CD4-positive, alpha-beta memory T cell (primary cell): ENCODE data around the gene CPN2. TPM values are rescaled to one million over a fixed set of nuclear protein-coding genes. Genes with fewer than 3 reads are reported as not detected.

Experiments
- CTCF ChIA-PET: fragments of 350-600 bp; sonication (Branson Sonifier 250); formaldehyde crosslinking; loops from one replicate; lab custom pipeline; 2021; ENCODE audit warnings: inconsistent platforms; ENCODE audit not compliant: partially characterized antibody; lab: Charles Lee
- POLR2A ChIA-PET: fragments of 350-600 bp; sonication (Branson Sonifier 250); formaldehyde crosslinking; loops from one replicate; lab custom pipeline; 2021; ENCODE audit not compliant: partially characterized antibody; lab: Charles Lee
- DNase-seq, 5 donors: peaks; one replicate each; pipeline versions ENCODE4 v3.0.0 to v3.0.0-alpha.2; 2020 to 2022; ENCODE audit warnings: mixed read lengths in 1 of 5
- H3K27ac ChIP-seq: one replicate; pipeline ENCODE4 v1.7.0; 2013; ENCODE audit warnings: low read depth, low read length
- H3K27me3 ChIP-seq: 2 replicates; pipeline ENCODE4 v1.7.0; 2013; ENCODE audit warnings: mild to moderate bottlenecking, low read length, moderate library complexity; ENCODE audit not compliant: insufficient read depth
- H3K36me3 ChIP-seq: 2 replicates; pipeline ENCODE4 v1.7.0; 2013; ENCODE audit warnings: mild to moderate bottlenecking, low read length, moderate library complexity; ENCODE audit not compliant: insufficient read depth
- H3K4me1 ChIP-seq: 2 replicates; pipeline ENCODE4 v1.7.0; 2013; ENCODE audit warnings: mild to moderate bottlenecking, low read length, moderate library complexity; ENCODE audit not compliant: insufficient read depth
- H3K4me3 ChIP-seq, 2 donors: one replicate each; pipeline ENCODE4 v1.7.0; 2013; ENCODE audit warnings: low read length in 2 of 2, mild to moderate bottlenecking in 1 of 2
- H3K9me3 ChIP-seq, 2 donors: one replicate each; pipeline ENCODE4 v1.7.0; 2013; ENCODE audit warnings: low read length in 2 of 2, control low read depth in 1 of 2; ENCODE audit not compliant: control insufficient read depth in 1 of 2
- H3K27ac Mint-ChIP-seq, 7 donors: one replicate each; pipeline ENCODE4 v1.8.0; 2020 to 2021; ENCODE audit warnings: mixed read lengths in 7 of 7, mild to moderate bottlenecking in 6 of 7, inconsistent platforms in 3 of 7, moderate library complexity in 3 of 7
- H3K27me3 Mint-ChIP-seq, 2 donors: one replicate each; pipeline ENCODE4 v1.8.0; 2020 to 2021; ENCODE audit warnings: mixed read lengths in 2 of 2
- H3K36me3 Mint-ChIP-seq, 2 donors: one replicate each; pipeline ENCODE4 v1.8.0; 2020 to 2021; ENCODE audit warnings: mixed read lengths in 2 of 2, inconsistent platforms in 1 of 2, mild to moderate bottlenecking in 1 of 2
- H3K4me1 Mint-ChIP-seq, 4 donors: one replicate each; pipeline ENCODE4 v1.8.0; 2020 to 2021; ENCODE audit warnings: mixed read lengths in 4 of 4, mild to moderate bottlenecking in 1 of 4
- H3K4me3 Mint-ChIP-seq, 8 donors: one replicate each; pipeline ENCODE4 v1.8.0; 2020 to 2021; ENCODE audit warnings: mixed read lengths in 8 of 8, mild to moderate bottlenecking in 7 of 8, moderate library complexity in 6 of 8, inconsistent platforms in 3 of 8
- H3K9me3 Mint-ChIP-seq, 8 donors: one replicate each; pipeline ENCODE4 v1.8.0; 2020 to 2021; ENCODE audit warnings: mixed read lengths in 8 of 8, mild to moderate bottlenecking in 5 of 8, inconsistent platforms in 3 of 8, moderate library complexity in 1 of 8
- intact Hi-C: fragments of 100-400 bp; cut with micrococcal nuclease; formaldehyde crosslinking; loops from one replicate; pipeline ENCODE4 v1.15.1; 2023
- polyA plus RNA-seq, 2 donors: library from polyadenylated mRNA; unstranded; fragments of 300-500 nt; fragmentation: Illumina TruSeq; gene quantifications; one replicate each; pipeline ENCODE4 v1.2.3, GENCODE V29; 2021
- total RNA-seq, 2 experiments: library from RNA; stranded (reverse); gene quantifications; one replicate each; pipeline ENCODE4 v1.2.3, GENCODE V29; 2021

Gene CPN2
- total and polyA plus RNA-seq, 4 experiments from 2014 or later: not detected

GRCh38 chr3:194326192-194326967 lies 24.7 kb downstream of the CPN2 start:
- H3K4me1 ChIP-seq: peaks cover 9% of the 10 kb centered on the region
- Mint-ChIP-seq H3K9me3 (peaks cover 0 to 2% (median 0%) of the 10 kb centered on the region in 8 donors), H3K27ac (no peak overlapping the region), H3K27me3 (peaks cover 0 to 10% of the 10 kb centered on the region in 2 donors), H3K4me1 (peaks cover 0 to 8% (median under 1%) of the 10 kb centered on the region in 4 donors), H3K36me3 (no peaks in the 10 kb centered on the region), H3K4me3 (no peak overlapping the region)
- intact Hi-C loops: no loop called here
- no peak overlapping the region for H3K4me3 ChIP-seq
- peak in 2 of 5 donors; percentile 19 to 20 for DNase-seq
- H3K9me3 ChIP-seq: no peaks in the 10 kb centered on the region
- no peaks in the 10 kb centered on the region for H3K36me3 ChIP-seq
- POLR2A ChIA-PET: no interaction called here
- H3K27me3 ChIP-seq: no peaks in the 10 kb centered on the region
- no peak overlapping the region for H3K27ac ChIP-seq
- CTCF ChIA-PET: interaction anchor here (0.9 kb wide), 1 partner anchor 76 kb away, joined by 3 read pairs; no protein-coding TSS in a partner anchor

GRCh38 chr3:194325424-194326153 lies 25.5 kb downstream of the CPN2 start:
- H3K4me1 Mint-ChIP-seq: peaks cover 0 to 8% (median under 1%) of the 10 kb centered on the region in 4 donors
- Histone ChIP-seq H3K27me3 (no peaks in the 10 kb centered on the region), H3K36me3 (no peaks in the 10 kb centered on the region), H3K9me3 (no peaks in the 10 kb centered on the region), H3K27ac (no peak overlapping the region), H3K4me1 (peaks cover 9% of the 10 kb centered on the region), H3K4me3 (no peak overlapping the region)
- H3K27ac Mint-ChIP-seq: no peak overlapping the region
- no peaks in the 10 kb centered on the region for H3K36me3 Mint-ChIP-seq
- POLR2A ChIA-PET: no interaction called here
- H3K27me3 Mint-ChIP-seq: peaks cover 0 to 10% of the 10 kb centered on the region in 2 donors
- no peak for DNase-seq
- H3K4me3 Mint-ChIP-seq: no peak overlapping the region
- peaks cover 0 to 2% (median 0%) of the 10 kb centered on the region in 8 donors for H3K9me3 Mint-ChIP-seq
- intact Hi-C loops: no loop called here
- CTCF ChIA-PET: interaction anchor here (0.9 kb wide), 1 partner anchor 77 kb away, joined by 3 read pairs; no protein-coding TSS in a partner anchor

GRCh38 chr3:194324823-194325327 lies 26.3 kb downstream of the CPN2 start:
- Mint-ChIP-seq H3K4me1 (peaks cover 0 to 8% (median under 1%) of the 10 kb centered on the region in 4 donors), H3K4me3 (no peak overlapping the region), H3K9me3 (peaks cover 0 to 2% (median 0%) of the 10 kb centered on the region in 8 donors), H3K27me3 (peaks cover 0 to 7% of the 10 kb centered on the region in 2 donors), H3K36me3 (no peaks in the 10 kb centered on the region), H3K27ac (no peak overlapping the region)
- Histone ChIP-seq H3K27me3 (no peaks in the 10 kb centered on the region), H3K27ac (no peak overlapping the region), H3K4me3 (no peak overlapping the region), H3K9me3 (no peaks in the 10 kb centered on the region), H3K36me3 (no peaks in the 10 kb centered on the region), H3K4me1 (peaks cover 9% of the 10 kb centered on the region)
- CTCF ChIA-PET: no interaction called here
- POLR2A ChIA-PET: no interaction called here
- DNase-seq: no peak
- intact Hi-C loops: no loop called here

- Histone ChIP-seq H3K9me3 (peaks cover 0 to 1% of the 10 kb centered on the region in 2 donors), H3K27ac (no peak overlapping the region), H3K27me3 (no peaks in the 10 kb centered on the region), H3K4me1 (peaks cover 9% of the 10 kb centered on the region), H3K36me3 (no peaks in the 10 kb centered on the region), H3K4me3 (peak overlapping the region; percentile 5 to 21)
- Mint-ChIP-seq H3K4me3 (no peak overlapping the region), H3K27ac (no peak overlapping the region), H3K36me3 (peaks cover 0 to 1% of the 10 kb centered on the region in 2 donors), H3K4me1 (peaks cover 0 to 8% (median under 1%) of the 10 kb centered on the region in 4 donors), H3K9me3 (peaks cover 2 to 7% (median 4%) of the 10 kb centered on the region in 8 donors), H3K27me3 (peaks cover 0 to 8% of the 10 kb centered on the region in 2 donors)
- ChIA-PET CTCF (interaction anchor here (0.7 kb wide), 1 partner anchor 9 kb away, joined by 3 read pairs; no protein-coding TSS in a partner anchor), POLR2A (no interaction called here)
- peak in 3 of 5 donors; percentile 18 to 43 (median 43) for DNase-seq
- intact Hi-C loops: no loop called here
Observed at GRCh38 chr3:194323785-194324735, 27.1 kb downstream of the CPN2 start.

- no peak overlapping the region for H3K4me3 ChIP-seq
- Mint-ChIP-seq H3K4me3 (peak overlapping the region in 2 of 8 donors; percentile 2 to 47), H3K36me3 (peaks cover 0 to 3% of the 10 kb centered on the region in 2 donors), H3K27me3 (peaks cover 0 to 5% of the 10 kb centered on the region in 2 donors), H3K9me3 (peaks cover 2 to 11% (median 6%) of the 10 kb centered on the region in 8 donors), H3K4me1 (peaks cover 0 to 8% (median under 1%) of the 10 kb centered on the region in 4 donors), H3K27ac (peak overlapping the region in 1 of 7 donors; percentile 36)
- no peak for DNase-seq
- peaks cover 0 to 8% of the 10 kb centered on the region in 2 donors for H3K9me3 ChIP-seq
- H3K36me3 ChIP-seq: no peaks in the 10 kb centered on the region
- intact Hi-C loops: no loop called here
- no peak overlapping the region for H3K27ac ChIP-seq
- H3K27me3 ChIP-seq: no peaks in the 10 kb centered on the region
- POLR2A ChIA-PET: no interaction called here
- peaks cover 9% of the 10 kb centered on the region for H3K4me1 ChIP-seq
- CTCF ChIA-PET: no interaction called here
Observed at GRCh38 chr3:194322678-194323211, 28.4 kb downstream of the CPN2 start.
